ENCODE data around the gene NDUFA3.
"Not testable (repeated sequence)": the region's sequence is repeated elsewhere in the genome, so short reads cannot be mapped to it uniquely, and the experiment has no call there.

The NDUFA3 gene
- 23.4 to 25.1 reads per million in 2 donors for total RNA-seq

GRCh38 chr19:54102421-54103169, at the start of gene NDUFA3:
Gene NDUFA3, plus strand, starts transcription at chr19:54102855. Its CDS starts 24 bp downstream, at chr19:54102879.
- DNase-seq = peak; percentile 98

- DNase-seq = no peak
Observed at GRCh38 chr19:54062643-54063042, 40.0 kb upstream of the NDUFA3 start.

GRCh38 chr19:54063350-54064116, 39.1 kb upstream of the NDUFA3 start, which contains the start of gene VSTM1:
Gene VSTM1, minus strand, starts transcription at chr19:54063897. Its CDS starts 120 bp downstream, at chr19:54063777.
- no peak for DNase-seq

GRCh38 chr19:54069470-54069869, 33.2 kb upstream of the NDUFA3 start:
- no peak for DNase-seq

- no peak for DNase-seq
Observed at GRCh38 chr19:54073829-54074228, 28.8 kb upstream of the NDUFA3 start.

GRCh38 chr19:54074851-54075250, 27.8 kb upstream of the NDUFA3 start:
- DNase-seq = no peak

- DNase-seq = no peak
Observed at GRCh38 chr19:54077334-54077733, 25.3 kb upstream of the NDUFA3 start.

GRCh38 chr19:54081032-54081431, 21.6 kb upstream of the NDUFA3 start, which contains the start of gene TARM1:
Gene TARM1, minus strand, starts transcription at chr19:54081365. Its CDS starts 25 bp downstream, at chr19:54081340.
- DNase-seq = no peak

- DNase-seq = no peak
Observed at GRCh38 chr19:54084410-54084809, 18.2 kb upstream of the NDUFA3 start.

GRCh38 chr19:54094426-54095000, 8.1 kb upstream of the NDUFA3 start:
- DNase-seq = no peak

- DNase-seq = no peak
Observed at GRCh38 chr19:54095136-54095858, 7.4 kb upstream of the NDUFA3 start.

- peak; percentile 42 for DNase-seq
Observed at GRCh38 chr19:54095859-54096616, 6.6 kb upstream of the NDUFA3 start.

GRCh38 chr19:54096617-54097106, 6.0 kb upstream of the NDUFA3 start:
- no peak for DNase-seq

- no peak for DNase-seq
Observed at GRCh38 chr19:54099190-54099902, 3.3 kb upstream of the NDUFA3 start.

- not testable (repeated sequence) for DNase-seq
Observed at GRCh38 chr19:54099903-54100255, 2.8 kb upstream of the NDUFA3 start.

GRCh38 chr19:54100561-54100960, 2.1 kb upstream of the NDUFA3 start, which contains the start of gene OSCAR:
Gene OSCAR, minus strand, starts transcription at chr19:54100803. Its CDS starts 11 bp downstream, at chr19:54100792.
- DNase-seq = no peak

- DNase-seq = no peak
Observed at GRCh38 chr19:54104998-54105715, 2.5 kb downstream of the NDUFA3 start.

- no peak for DNase-seq
Observed at GRCh38 chr19:54105796-54106195, 3.1 kb downstream of the NDUFA3 start.

GRCh38 chr19:54106716-54107115, 4.1 kb downstream of the NDUFA3 start:
- DNase-seq = no peak

GRCh38 chr19:54107876-54108490, 5.3 kb downstream of the NDUFA3 start:
- DNase-seq = no peak
